NCI-H1436 treated with DMSO at 0.1 percent for 48 hours (cell line): ENCODE results near the gene CD28.
"Not testable (repeated sequence)": the region's sequence is repeated elsewhere in the genome, so short reads cannot be mapped to it uniquely, and the experiment has no call there.

Source experiments
- DNase-seq: peaks from one replicate; lab custom pipeline; 2025; lab: John Stamatoyannopoulos, UW

CD28 gene

GRCh38 chr2:203748331-203749126 lies 42.1 kb downstream of the CD28 start:
- DNase-seq = no peak

GRCh38 chr2:203750346-203751068 lies 44.1 kb downstream of the CD28 start:
- no peak for DNase-seq

DNA sequence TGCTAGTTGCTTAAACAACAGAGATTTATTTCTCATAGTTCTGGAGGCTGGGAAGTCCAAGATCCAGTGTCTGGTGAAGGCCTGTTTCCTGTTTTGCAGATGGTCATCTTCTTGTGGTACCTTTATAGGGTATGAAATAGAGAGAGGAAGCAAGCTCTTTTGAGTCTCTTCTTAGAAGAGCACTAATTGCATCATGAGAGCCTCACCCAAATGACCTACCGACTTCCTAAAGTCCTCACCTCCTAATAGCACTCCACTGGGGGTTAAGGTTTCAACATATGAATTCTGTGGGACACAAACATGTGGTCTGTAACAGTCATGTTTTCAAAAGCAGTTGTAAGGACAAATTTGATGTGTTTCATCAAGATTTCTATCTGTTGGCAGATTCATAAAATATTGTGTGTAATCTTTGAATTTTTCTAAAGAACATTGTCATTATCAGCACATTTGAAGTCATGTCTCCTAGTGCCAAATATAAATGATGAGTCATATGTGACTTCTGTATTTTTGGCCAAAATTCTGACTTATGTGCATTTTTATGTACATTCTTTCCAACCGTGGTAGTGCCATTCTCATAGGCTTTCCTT lies 45.3 kb downstream of the CD28 start:
- DNase-seq = no peak

GRCh38 chr2:203756161-203756560 lies 49.7 kb downstream of the CD28 start:
- no peak for DNase-seq

DNA sequence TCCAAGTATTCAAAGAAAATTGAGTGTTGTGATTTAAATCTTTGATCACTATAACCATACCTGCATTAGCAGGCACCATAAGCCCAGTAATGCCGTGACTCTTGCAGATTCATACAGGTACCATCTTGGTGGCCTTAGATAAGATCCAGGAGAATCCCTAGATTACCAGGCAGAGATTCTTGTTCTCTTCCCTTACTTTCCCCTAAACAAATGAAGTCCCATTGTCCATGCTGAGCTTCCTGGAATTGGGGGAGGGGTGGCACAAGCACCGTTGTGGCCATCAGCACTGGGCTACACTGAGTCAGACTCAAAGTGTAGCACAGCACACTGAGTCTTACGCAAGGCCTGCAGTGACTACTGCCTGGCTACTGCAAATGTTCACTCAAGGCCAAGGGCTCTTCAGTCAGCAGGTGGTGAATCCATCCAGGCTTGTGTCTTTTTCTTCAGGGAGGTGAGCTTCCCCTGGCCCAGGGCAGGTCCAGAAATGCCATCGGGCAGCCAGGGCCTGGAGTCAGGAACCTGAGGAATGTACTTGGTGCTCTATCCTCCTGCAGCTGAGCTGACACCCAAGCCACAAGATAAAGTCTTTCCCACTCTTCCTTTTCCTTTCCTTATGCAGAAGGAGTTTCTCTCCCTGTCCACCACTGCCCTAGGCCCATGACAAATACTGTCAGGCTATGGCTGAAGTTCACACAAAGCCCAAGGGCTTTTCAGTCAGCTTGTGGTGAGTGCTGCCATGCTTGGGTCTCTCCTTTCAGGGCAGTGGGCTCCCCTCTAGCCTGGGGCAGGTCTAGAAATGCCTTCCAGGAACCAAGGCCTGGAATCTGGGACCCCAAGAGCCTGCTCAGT lies 52.6 kb downstream of the CD28 start:
- DNase-seq = no peak

DNA sequence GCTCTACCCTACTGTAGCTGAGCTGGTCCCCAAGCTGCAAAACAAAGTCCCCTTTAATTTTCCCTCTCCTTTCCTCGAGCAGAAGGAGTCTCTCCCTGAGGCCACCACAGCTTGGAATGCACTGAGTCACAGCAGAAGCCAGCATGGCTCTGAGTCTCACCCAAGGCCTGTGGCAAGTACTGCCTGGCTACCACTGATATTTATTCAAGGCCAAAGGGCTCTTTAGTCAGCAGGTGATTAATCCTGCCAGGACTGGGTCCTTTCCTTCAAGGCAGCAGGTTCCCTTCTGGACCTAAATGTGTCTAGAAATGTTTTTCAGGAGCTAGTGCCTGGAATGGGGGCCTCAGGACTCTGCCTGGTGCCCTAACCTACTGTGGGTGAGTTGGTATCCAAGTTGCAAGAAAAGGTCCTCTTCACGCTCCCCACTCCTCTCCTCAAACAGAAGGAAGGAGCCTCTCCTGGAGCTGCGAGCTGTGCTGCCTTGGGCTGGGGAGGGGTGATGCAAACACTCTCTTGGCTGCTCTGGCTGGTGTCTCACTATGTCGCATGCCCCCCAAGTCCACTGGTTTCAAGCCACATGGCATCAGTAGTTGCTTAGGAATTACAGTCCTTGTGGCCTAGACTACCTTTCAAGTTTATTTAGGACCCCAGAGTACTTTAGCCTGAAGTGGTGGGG lies 53.4 kb downstream of the CD28 start:
- DNase-seq = no peak

GRCh38 chr2:203761121-203761520 lies 54.7 kb downstream of the CD28 start:
- DNase-seq = no peak

DNA sequence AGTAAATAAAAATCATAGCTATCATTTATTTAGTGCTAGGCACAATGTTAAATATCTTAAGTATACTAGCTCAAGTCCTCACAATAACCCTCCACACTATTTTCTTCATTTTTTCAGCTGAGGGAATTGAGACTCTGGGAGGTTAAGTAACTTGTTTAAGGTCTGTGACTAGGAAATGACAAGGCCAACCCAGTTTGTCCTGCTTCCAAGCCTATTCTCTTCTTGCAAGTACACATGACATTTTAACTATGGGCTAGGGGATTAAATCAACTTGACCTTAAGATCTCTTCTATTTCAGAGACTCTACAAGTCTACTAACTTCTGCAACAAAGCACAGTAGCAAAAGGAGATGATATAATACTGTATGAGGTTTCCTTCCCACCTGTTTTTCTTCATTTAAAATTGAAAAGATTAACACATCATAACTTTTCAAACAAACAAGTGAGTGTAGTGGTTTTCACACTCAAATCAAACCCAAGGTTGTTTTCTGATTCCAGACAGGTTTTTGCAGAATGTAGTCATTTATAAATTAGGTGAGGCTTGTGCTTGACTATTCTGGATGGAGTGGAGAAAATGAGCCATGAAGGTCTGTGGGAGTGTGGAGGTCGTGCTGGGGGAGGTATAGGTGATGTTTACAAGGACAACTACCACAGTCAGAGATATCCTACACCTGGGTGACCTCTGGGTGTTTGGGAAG lies 57.0 kb downstream of the CD28 start:
- no peak for DNase-seq

DNA sequence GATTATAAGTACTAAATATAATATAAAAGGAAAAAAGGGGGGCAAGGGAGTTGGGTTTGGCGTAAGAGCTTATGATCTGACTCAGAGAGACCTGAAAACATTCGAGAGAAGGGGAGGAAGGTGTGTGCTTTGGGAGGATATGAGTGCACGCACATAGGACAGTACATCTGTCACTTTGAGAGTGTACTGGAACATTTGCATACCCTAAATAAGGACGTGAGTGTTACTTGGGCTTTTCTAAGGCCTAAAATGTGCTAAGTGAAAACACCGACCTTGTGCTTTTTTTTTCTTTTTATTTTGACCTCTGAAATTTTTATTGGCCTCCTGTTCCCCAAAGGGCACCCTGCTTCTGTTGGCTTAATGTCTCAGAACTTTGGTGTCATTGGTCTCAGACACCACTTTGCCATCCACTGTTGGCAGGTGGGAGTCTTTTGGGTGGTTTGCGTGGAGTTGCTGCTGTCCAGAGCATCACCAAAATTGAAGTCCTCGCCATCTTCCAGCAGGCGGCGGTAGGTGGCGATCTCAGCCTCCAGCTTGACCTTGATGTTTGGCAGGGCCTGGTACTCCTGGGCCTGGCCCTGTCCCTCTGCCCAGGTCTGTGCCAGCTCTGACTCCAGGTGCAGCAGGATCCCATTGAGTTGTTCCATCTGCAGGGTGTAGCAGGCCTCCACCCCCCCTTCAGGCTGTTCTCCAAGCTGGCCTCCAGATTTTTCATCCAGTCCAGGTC lies 57.7 kb downstream of the CD28 start:
- DNase-seq = no peak

- DNase-seq = no peak
These were observed 66.2 kb downstream of the CD28 start for GRCh38 chr2:203772456-203773165.

GRCh38 chr2:203774760-203775159 lies 68.3 kb downstream of the CD28 start:
- DNase-seq = no peak

DNA sequence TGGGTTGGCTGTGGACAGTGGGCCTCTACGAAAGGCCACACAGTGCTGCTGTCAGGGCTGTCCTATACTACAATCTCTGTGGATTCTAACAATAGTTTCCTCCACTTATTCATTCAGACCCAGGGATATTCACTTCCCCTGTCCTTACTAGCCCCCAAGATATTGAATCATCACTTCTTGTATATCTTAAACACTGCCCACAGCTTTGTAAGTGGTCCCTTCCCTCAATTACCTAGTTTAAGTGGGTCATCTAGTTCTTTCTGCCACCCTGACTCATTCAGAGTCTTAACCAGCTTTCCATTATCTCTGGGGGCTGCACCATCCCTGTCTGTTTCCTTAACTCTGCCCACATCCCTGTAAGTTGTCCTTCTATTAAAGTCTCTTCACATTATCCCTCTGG lies 69.2 kb downstream of the CD28 start:
- DNase-seq = no peak

DNA sequence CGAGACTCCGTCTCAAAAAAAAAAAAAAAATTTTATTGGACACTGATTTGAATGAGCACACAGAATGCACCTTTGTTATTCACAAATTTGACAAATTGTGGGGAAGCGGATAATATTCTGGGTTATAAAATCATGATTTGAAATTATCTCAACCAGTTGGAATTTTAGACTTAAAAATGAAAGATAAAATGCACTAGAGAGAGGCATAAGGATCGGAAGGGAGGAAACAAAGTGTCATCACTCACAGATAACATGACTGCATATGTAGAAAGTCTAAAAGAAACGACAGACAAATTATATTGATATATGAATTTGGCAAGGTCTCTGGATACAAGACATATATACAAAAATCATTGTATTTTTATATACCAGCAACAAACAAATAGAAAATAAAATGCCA lies 70.6 kb downstream of the CD28 start:
- DNase-seq = no peak

DNA sequence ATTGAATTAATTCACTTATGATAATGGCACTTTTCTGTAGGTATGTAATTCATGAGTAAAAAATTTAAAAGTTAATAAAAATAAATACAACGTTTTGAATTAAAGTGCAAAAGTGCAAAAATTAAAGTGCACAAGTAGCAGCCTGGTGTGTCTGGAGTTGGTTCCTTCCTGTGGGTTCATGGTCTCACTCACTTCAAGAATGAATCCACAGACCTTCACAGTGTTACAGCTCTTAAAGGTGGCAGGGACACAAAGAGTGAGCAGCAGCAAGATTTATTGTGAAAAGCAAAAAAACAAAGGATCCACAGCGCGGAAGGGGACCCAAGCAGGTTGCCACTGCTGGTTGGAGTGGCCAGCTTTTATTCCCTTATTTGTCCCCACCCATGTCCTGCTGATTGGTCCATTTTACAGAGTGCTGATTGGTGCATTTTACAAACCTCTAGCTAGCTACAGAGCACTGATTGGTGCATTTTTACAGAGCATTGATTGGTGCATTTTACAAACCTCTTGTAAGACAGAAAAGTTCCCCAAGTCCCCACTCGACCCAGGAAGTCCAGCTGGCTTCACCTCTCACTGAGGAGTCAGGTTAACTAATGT lies 73.1 kb downstream of the CD28 start:
- DNase-seq = not testable (repeated sequence)

DNA sequence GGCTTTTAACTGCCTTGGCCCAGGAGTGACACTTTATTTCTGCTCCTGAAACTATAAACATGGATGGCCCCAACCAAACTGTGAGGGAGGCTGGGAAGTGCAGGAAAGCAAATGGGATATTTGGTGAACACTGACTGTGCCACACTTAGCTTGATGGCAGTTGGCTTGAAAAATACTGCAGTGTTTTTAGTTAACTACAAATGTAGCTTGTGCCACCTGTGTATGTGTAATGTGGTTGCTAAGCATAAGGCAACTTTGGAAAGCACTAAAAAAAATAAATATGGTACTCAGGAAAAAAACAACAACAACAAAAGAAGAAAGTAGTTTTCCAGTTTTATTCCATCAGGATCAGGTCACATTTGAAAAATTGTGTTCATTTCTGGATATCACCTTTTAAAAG lies 73.8 kb downstream of the CD28 start:
- no peak for DNase-seq

DNA sequence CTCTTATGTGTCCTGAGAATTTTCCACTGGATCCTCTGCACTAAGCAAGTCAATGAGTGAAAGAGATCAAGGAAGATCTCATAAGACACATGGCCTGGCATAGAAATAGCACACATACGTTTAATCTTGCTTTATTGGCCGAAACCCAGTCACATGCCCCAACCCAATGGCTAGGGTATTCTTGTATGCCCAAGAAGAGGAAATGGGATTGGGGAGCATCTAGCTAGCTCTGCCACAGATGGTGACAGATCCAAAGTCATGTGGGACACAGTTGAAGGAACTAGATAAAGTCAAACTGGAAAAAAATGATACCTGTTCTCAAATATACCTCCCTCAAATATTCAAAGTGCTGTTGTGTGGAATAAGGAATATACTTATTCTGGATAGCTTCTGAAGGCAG lies 74.7 kb downstream of the CD28 start:
- no peak for DNase-seq

GRCh38 chr2:203782262-203782976 lies 76.0 kb downstream of the CD28 start:
- DNase-seq = peak; percentile 9

GRCh38 chr2:203783496-203784203 lies 77.2 kb downstream of the CD28 start:
- DNase-seq = no peak
